Activated B cell treated with CpG ODN at 0.5 μM for 24 hours (primary cell): Measurements from ENCODE around the gene HTR3D. TPM values are rescaled to one million over a fixed set of nuclear protein-coding genes. Genes with fewer than 3 reads are reported as not detected.
"Not testable (repeated sequence)": the region's sequence is repeated elsewhere in the genome, so short reads cannot be mapped to it uniquely, and the experiment has no call there.

Experiments
- ATAC-seq: fragments of 200-7000 bp; cut with Tn5 transposase; one replicate; pipeline ENCODE4 v1.10.0; 2021; ENCODE audit warnings: low read depth, mild to moderate bottlenecking, moderate library complexity
- CTCF ChIA-PET: fragments of 350-600 bp; sonication (Branson Sonifier 250); formaldehyde crosslinking; loops from one replicate; lab custom pipeline; 2021; ENCODE audit warnings: antibody characterized with exemption; lab: Charles Lee
- POLR2A ChIA-PET: fragments of 350-600 bp; sonication (Branson Sonifier 250); formaldehyde crosslinking; loops from one replicate; lab custom pipeline; 2021; ENCODE audit warnings: antibody characterized with exemption; lab: Charles Lee
- DNase-seq: peaks from one replicate; pipeline ENCODE4 v3.0.0; 2022
- H3K27ac Mint-ChIP-seq: one replicate; pipeline ENCODE4 v1.8.0; 2020; ENCODE audit warnings: mixed read lengths
- H3K27me3 Mint-ChIP-seq: one replicate; pipeline ENCODE4 v1.8.0; 2021; ENCODE audit warnings: mixed read lengths
- H3K36me3 Mint-ChIP-seq: one replicate; pipeline ENCODE4 v1.8.0; 2021; ENCODE audit warnings: low read depth, mixed read lengths
- H3K4me1 Mint-ChIP-seq: one replicate; pipeline ENCODE4 v1.8.0; 2021; ENCODE audit warnings: mixed read lengths
- H3K4me3 Mint-ChIP-seq: one replicate; pipeline ENCODE4 v1.8.0; 2020; ENCODE audit warnings: mild to moderate bottlenecking, mixed read lengths
- H3K9me3 Mint-ChIP-seq: one replicate; pipeline ENCODE4 v1.8.0; 2020; ENCODE audit warnings: mixed read lengths
- CTCF ChIP-seq: fragments of 200-600 bp; IDR thresholded peaks from one replicate; pipeline ENCODE4 v1.8.0; 2022; ENCODE audit warnings: antibody characterized with exemption, mild to moderate bottlenecking
- intact Hi-C: fragments of 100-400 bp; cut with micrococcal nuclease; formaldehyde crosslinking; loops from one replicate; pipeline ENCODE4 v1.15.1; 2024
- total RNA-seq: library from RNA; stranded (reverse); gene quantifications from 2 replicates; pipeline ENCODE4 v1.2.3, GENCODE V29; 2022

The HTR3D gene
- total RNA-seq, 1 donor from 2014 or later: not detected

GRCh38 chr3:184016811-184017671, 14.5 kb upstream of the HTR3D start:
- intact Hi-C loops: loop anchor here (1.0 to 2.0 kb wide), 9 partner anchors 11 to 346 kb away; partner anchors contain the start of genes AP2M1, DVL3, EIF2B5 and PSMD2
- Mint-ChIP-seq H3K36me3 (peaks cover 12% of the 10 kb centered on the region), H3K4me3 (peak overlapping the region; percentile 100), H3K9me3 (no peaks in the 10 kb centered on the region), H3K27ac (peak overlapping the region; percentile 84), H3K27me3 (peaks cover 10% of the 10 kb centered on the region), H3K4me1 (peaks cover 13% of the 10 kb centered on the region)
- TF ChIP-seq CTCF: peak; percentile 81
- ChIA-PET POLR2A (interaction anchor here (0.6 to 1.7 kb wide), 4 partner anchors 10 to 162 kb away, joined by 3 to 7 read pairs (median 6); partner anchors contain the start of gene EIF2B5), CTCF (interaction anchor here (1.0 to 3.2 kb wide), 8 partner anchors 10 to 133 kb away, joined by 4 to 29 read pairs (median 6); partner anchors contain the start of gene PARL)
- DNase-seq (peak; percentile 70), ATAC-seq (peak; percentile 73)

- H3K27me3 Mint-ChIP-seq: peaks cover 12% of the 10 kb centered on the region
- peak; percentile 70 for DNase-seq
- ChIA-PET CTCF (interaction anchor here (1.0 to 1.8 kb wide), 5 partner anchors 11 to 134 kb away, joined by 4 to 11 read pairs (median 5); partner anchors contain the start of gene PARL), POLR2A (interaction anchor here (0.6 to 1.7 kb wide), 5 partner anchors 10 to 163 kb away, joined by 3 to 7 read pairs (median 4); partner anchors contain the start of gene EIF2B5)
- H3K36me3 Mint-ChIP-seq: peaks cover 12% of the 10 kb centered on the region
- intact Hi-C loops: loop anchor here (1.0 to 2.0 kb wide), 9 partner anchors 12 to 345 kb away; partner anchors contain the start of genes AP2M1, DVL3, EIF2B5 and PSMD2
- H3K4me3 Mint-ChIP-seq: peak within 1 kb of the TSS; percentile 100
- peak; percentile 7 for TF ChIP-seq CTCF
- peaks cover 13% of the 10 kb centered on the region for H3K4me1 Mint-ChIP-seq
- no peaks in the 10 kb centered on the region for H3K9me3 Mint-ChIP-seq
- peak within 1 kb of the TSS; percentile 84 for H3K27ac Mint-ChIP-seq
- peak; percentile 96 for ATAC-seq
These were observed 13.7 kb upstream of the HTR3D start, which contains the start of gene ABCC5 for GRCh38 chr3:184017672-184018423. Gene ABCC5, minus strand, starts transcription at chr3:184017884. Its CDS starts 3,492 bp downstream, at chr3:184014392.

GRCh38 chr3:184018424-184018973, 13.0 kb upstream of the HTR3D start:
- Mint-ChIP-seq H3K27ac (peak overlapping the region; percentile 84), H3K4me1 (peaks cover 13% of the 10 kb centered on the region), H3K9me3 (no peaks in the 10 kb centered on the region), H3K4me3 (peak overlapping the region; percentile 100), H3K36me3 (peaks cover 10% of the 10 kb centered on the region), H3K27me3 (peaks cover 17% of the 10 kb centered on the region)
- DNase-seq (no peak), ATAC-seq (no peak)
- TF ChIP-seq CTCF: no peak
- intact Hi-C loops: no loop called here
- ChIA-PET POLR2A (interaction anchor here (0.6 to 1.7 kb wide), 7 partner anchors 11 to 1510 kb away, joined by 3 to 7 read pairs (median 4); partner anchors contain the start of gene EIF2B5), CTCF (interaction anchor here (1.0 to 1.8 kb wide), 5 partner anchors 12 to 134 kb away, joined by 4 to 11 read pairs (median 5); partner anchors contain the start of gene PARL)

GRCh38 chr3:184022323-184022722, 9.2 kb upstream of the HTR3D start:
- DNase-seq (no peak), ATAC-seq (no peak)
- H3K9me3 Mint-ChIP-seq: no peaks in the 10 kb centered on the region
- H3K27me3 Mint-ChIP-seq: peaks cover 26% of the 10 kb centered on the region
- no peak for TF ChIP-seq CTCF
- H3K4me3 Mint-ChIP-seq: no peak overlapping the region
- POLR2A ChIA-PET: no interaction called here
- peaks cover 8% of the 10 kb centered on the region for H3K4me1 Mint-ChIP-seq
- intact Hi-C loops: no loop called here
- no peak overlapping the region for H3K27ac Mint-ChIP-seq
- H3K36me3 Mint-ChIP-seq: peaks cover 8% of the 10 kb centered on the region
- CTCF ChIA-PET: no interaction called here

- intact Hi-C loops, H3K4me1 Mint-ChIP-seq, POLR2A ChIA-PET, H3K36me3 Mint-ChIP-seq, CTCF ChIA-PET, DNase-seq, ATAC-seq, H3K9me3 Mint-ChIP-seq, H3K4me3 Mint-ChIP-seq, H3K27ac Mint-ChIP-seq: not testable (repeated sequence)
- peaks cover 24% of the 10 kb centered on the region for H3K27me3 Mint-ChIP-seq
These were observed 6.3 kb upstream of the HTR3D start for GRCh38 chr3:184025256-184025655.

- DNase-seq, POLR2A ChIA-PET, H3K36me3 Mint-ChIP-seq, H3K4me3 Mint-ChIP-seq, ATAC-seq, intact Hi-C loops, H3K4me1 Mint-ChIP-seq, H3K27ac Mint-ChIP-seq, CTCF ChIA-PET, H3K9me3 Mint-ChIP-seq: not testable (repeated sequence)
- peaks cover 10% of the 10 kb centered on the region for H3K27me3 Mint-ChIP-seq
These were observed 3.2 kb upstream of the HTR3D start for GRCh38 chr3:184028275-184028890.
